SK-N-SH treated with all-trans-retinoic acid at 6 μM for 48 hours (cell line): ENCODE measurements around the gene CERS5.

ENCODE experiments used
- ATAC-seq: fragments of 200-7000 bp; cut with Tn5 transposase; 3 replicates; pipeline ENCODE4 v1.9.1; 2020; ENCODE audit warnings: mild to moderate bottlenecking, moderate library complexity
- ARNTL ChIP-seq: fragments of 450-650 bp; formaldehyde crosslinking; IDR thresholded peaks from 2 replicates; pipeline ENCODE4 v1.5.0; 2020; ENCODE audit warnings: low read depth, mild to moderate bottlenecking, moderate library complexity, borderline replicate concordance
- BACH2 ChIP-seq: fragments of 250-450 bp; sonication (Bioruptor Pico); IDR thresholded peaks from 2 replicates; pipeline ENCODE4 v1.9.0; 2021; ENCODE audit warnings: mild to moderate bottlenecking, borderline replicate concordance
- CREB5 ChIP-seq: fragments of 250-450 bp; sonication (Bioruptor Pico); IDR thresholded peaks from 2 replicates; pipeline ENCODE4 v1.5.1; 2020; ENCODE audit warnings: low read depth, mild to moderate bottlenecking, moderate library complexity
- CSDC2 ChIP-seq: fragments of 250-450 bp; sonication (Bioruptor Pico); IDR thresholded peaks from 2 replicates; pipeline ENCODE4 v1.5.0; 2020; ENCODE audit warnings: mild to moderate bottlenecking, moderate library complexity
- ESRRG ChIP-seq: fragments of 250-450 bp; sonication (Bioruptor Pico); IDR thresholded peaks from 2 replicates; pipeline ENCODE4 v1.6.1; 2021; ENCODE audit warnings: mild to moderate bottlenecking
- GLIS3 ChIP-seq: fragments of 250-450 bp; sonication (Bioruptor Pico); IDR thresholded peaks from 2 replicates; pipeline ENCODE4 v1.5.0; 2020; ENCODE audit warnings: mild to moderate bottlenecking, moderate library complexity
- OSR1 ChIP-seq: fragments of 250-450 bp; sonication (Bioruptor Pico); IDR thresholded peaks from 2 replicates; pipeline ENCODE4 v1.8.0; 2022; ENCODE audit warnings: moderate library complexity, mild to moderate bottlenecking, inconsistent platforms
- PPARA ChIP-seq: fragments of 250-450 bp; sonication (Bioruptor Pico); IDR thresholded peaks from 2 replicates; pipeline ENCODE4 v1.5.0; 2020; ENCODE audit warnings: mild to moderate bottlenecking, borderline replicate concordance
- RARB ChIP-seq: fragments of 250-450 bp; sonication (Bioruptor Pico); IDR thresholded peaks from 2 replicates; pipeline ENCODE4 v1.8.0; 2021; ENCODE audit warnings: mild to moderate bottlenecking, moderate library complexity
- SNAI2 ChIP-seq: fragments of 250-450 bp; sonication (Bioruptor Pico); IDR thresholded peaks from 2 replicates; pipeline ENCODE4 v1.5.0; 2020; ENCODE audit warnings: mild to moderate bottlenecking, moderate library complexity
- TCF4 ChIP-seq: fragments of 250-450 bp; sonication (Bioruptor Pico); IDR thresholded peaks from 2 replicates; pipeline ENCODE4 v1.8.0; 2021; ENCODE audit warnings: mild to moderate bottlenecking, moderate library complexity, borderline replicate concordance
- TOX ChIP-seq: fragments of 250-450 bp; sonication (Bioruptor Pico); IDR thresholded peaks from 2 replicates; pipeline ENCODE4 v1.8.0; 2021; ENCODE audit warnings: mild to moderate bottlenecking, moderate library complexity, borderline replicate concordance
- TSHZ2 ChIP-seq: fragments of 250-450 bp; sonication (Bioruptor Pico); IDR thresholded peaks from 2 replicates; pipeline ENCODE4 v1.5.0; 2020; ENCODE audit warnings: mild to moderate bottlenecking, moderate library complexity
- ZC3H10 ChIP-seq: fragments of 250-450 bp; sonication (Bioruptor Pico); IDR thresholded peaks from 2 replicates; pipeline ENCODE4 v1.5.1; 2021; ENCODE audit warnings: mild to moderate bottlenecking, moderate library complexity
- ZFP3 ChIP-seq: fragments of 250-450 bp; sonication (Bioruptor Pico); IDR thresholded peaks from 2 replicates; pipeline ENCODE4 v1.5.0; 2020; ENCODE audit warnings: mild to moderate bottlenecking, moderate library complexity
- ZFP30 ChIP-seq: fragments of 450-650 bp; formaldehyde crosslinking; IDR thresholded peaks from 2 replicates; pipeline ENCODE4 v1.5.0; 2022; ENCODE audit warnings: mild to moderate bottlenecking, moderate library complexity
- ZNF565 ChIP-seq: fragments of 450-650 bp; formaldehyde crosslinking; conservative IDR thresholded peaks from 2 replicates; pipeline ENCODE4 v1.5.0; 2020; ENCODE audit warnings: low read depth, mild to moderate bottlenecking, moderate library complexity
- ZNF70 ChIP-seq: fragments of 450-650 bp; formaldehyde crosslinking; IDR thresholded peaks from 2 replicates; pipeline ENCODE4 v1.5.0; 2020; ENCODE audit warnings: mild to moderate bottlenecking, moderate library complexity
- ZNF8 ChIP-seq: fragments of 450-650 bp; formaldehyde crosslinking; IDR thresholded peaks from 2 replicates; pipeline ENCODE4 v1.5.0; 2020; ENCODE audit warnings: mild to moderate bottlenecking, moderate library complexity
- TF ChIP-seq, protein P1 (sequence below): fragments of 250-450 bp; sonication (Bioruptor Pico); IDR thresholded peaks from 2 replicates; pipeline ENCODE4 v1.8.0; 2021; ENCODE audit warnings: low read depth, mild to moderate bottlenecking, moderate library complexity, borderline replicate concordance

The CERS5 gene

DNA sequence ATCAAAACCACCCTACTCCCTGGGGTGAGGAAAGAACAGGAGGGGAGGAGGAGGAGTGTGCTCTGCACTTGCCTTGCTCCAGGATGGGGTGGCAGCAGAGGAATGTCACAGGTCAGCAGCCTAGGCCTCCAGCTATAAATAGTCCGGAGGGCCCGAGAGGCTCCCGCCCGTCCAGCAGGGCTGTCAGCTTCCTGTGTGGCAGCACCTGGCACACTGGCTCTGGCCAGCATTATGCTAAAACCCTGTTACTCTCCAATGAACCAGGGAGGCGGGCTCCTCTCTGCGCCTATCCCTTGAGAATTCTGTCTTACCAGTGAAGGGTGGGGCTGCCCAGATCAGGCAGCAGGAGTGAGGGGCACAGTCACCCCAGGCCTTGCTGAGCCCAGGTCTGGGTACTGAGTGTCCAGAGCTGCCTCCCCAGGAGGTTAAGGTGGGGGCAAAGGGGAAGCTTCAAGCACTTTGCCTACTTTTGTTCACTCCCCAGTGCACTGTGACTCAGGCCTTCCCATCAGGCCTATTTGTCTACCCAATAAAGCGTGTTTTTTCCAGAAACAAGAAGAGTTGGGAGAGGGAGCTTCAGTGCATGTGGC is 56.3 kb downstream of the CERS5 start:
- ATAC-seq, result no peak
- no peak for TF ChIP-seq CREB5 (CRISPR knock-in tag)
- TF ChIP-seq ZNF70 (CRISPR knock-in tag), result no peak
- TF ChIP-seq ZNF8 (CRISPR knock-in tag), result no peak
- no peak for TF ChIP-seq BACH2 (CRISPR knock-in tag)
- TF ChIP-seq RARB, result no peak
- TF ChIP-seq ESRRG (CRISPR knock-in tag), result no peak
- TF ChIP-seq ZC3H10 (CRISPR knock-in tag), result no peak
- TF ChIP-seq TCF4 (CRISPR knock-in tag), result no peak
- no peak for TF ChIP-seq SNAI2
- no peak for TF ChIP-seq CSDC2 (CRISPR knock-in tag)
- no peak for TF ChIP-seq ARNTL (CRISPR knock-in tag)
- TF ChIP-seq ZFP30 (CRISPR knock-in tag), result no peak
- TF ChIP-seq, all 23 proteins: peak for 0

DNA sequence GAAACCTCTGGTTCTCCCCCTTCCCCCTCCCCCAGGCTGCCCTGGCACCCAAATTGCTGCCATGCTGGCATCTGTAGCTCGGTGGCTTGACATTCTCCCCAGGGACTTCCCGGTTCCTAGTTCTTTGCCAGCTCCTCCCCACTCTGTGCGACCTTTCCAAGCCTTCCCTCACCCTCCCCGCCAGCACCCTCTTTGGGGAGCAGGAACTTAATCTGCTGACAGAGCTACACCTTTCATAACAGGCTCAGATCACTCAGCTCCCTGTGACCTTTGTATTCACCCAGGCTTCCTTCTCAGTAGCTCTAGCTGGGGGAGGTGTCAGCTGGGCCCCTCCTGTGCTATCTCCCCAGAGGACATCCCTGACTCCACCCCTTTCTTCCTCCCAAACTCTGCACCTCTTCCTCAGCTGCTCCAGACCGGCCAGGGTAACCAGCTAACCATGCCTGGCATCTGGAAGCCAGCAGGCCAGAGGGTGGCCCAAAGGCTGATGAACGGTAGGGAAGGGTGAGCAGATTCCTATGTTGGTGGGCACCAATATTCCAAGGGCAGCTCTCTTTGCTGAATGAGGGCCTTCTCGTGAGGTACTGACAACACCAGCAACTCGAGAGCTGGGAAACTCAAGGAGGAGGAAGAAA is 56.9 kb downstream of the CERS5 start:
- no peak for ATAC-seq
- TF ChIP-seq TCF4 (CRISPR knock-in tag), result no peak
- TF ChIP-seq ZNF70 (CRISPR knock-in tag), result no peak
- TF ChIP-seq PPARA, result no peak
- no peak for TF ChIP-seq RARB
- TF ChIP-seq, protein P1, sequence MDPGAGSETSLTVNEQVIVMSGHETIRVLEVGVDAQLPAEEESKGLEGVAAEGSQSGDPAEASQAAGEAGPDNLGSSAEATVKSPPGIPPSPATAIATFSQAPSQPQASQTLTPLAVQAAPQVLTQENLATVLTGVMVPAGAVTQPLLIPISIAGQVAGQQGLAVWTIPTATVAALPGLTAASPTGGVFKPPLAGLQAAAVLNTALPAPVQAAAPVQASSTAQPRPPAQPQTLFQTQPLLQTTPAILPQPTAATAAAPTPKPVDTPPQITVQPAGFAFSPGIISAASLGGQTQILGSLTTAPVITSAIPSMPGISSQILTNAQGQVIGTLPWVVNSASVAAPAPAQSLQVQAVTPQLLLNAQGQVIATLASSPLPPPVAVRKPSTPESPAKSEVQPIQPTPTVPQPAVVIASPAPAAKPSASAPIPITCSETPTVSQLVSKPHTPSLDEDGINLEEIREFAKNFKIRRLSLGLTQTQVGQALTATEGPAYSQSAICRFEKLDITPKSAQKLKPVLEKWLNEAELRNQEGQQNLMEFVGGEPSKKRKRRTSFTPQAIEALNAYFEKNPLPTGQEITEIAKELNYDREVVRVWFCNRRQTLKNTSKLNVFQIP (CRISPR knock-in tag), result no peak
- no peak for TF ChIP-seq CSDC2 (CRISPR knock-in tag)
- no peak for TF ChIP-seq SNAI2
- TF ChIP-seq BACH2 (CRISPR knock-in tag), result no peak
- TF ChIP-seq ZNF8 (CRISPR knock-in tag), result no peak
- TF ChIP-seq ZC3H10 (CRISPR knock-in tag), result no peak
- TF ChIP-seq TOX, result no peak
- no peak for TF ChIP-seq TSHZ2 (CRISPR knock-in tag)
- no peak for TF ChIP-seq ESRRG (CRISPR knock-in tag)
- no peak for TF ChIP-seq ARNTL (CRISPR knock-in tag)
- no peak for TF ChIP-seq ZNF565

GRCh38 chr12:50109319-50109718 is 57.9 kb downstream of the CERS5 start:
- TF ChIP-seq BACH2 (CRISPR knock-in tag) (no peak), RARB (no peak), CREB5 (CRISPR knock-in tag) (no peak), SNAI2 (no peak), GLIS3 (no peak), ZC3H10 (CRISPR knock-in tag) (no peak), TOX (no peak), ZNF8 (CRISPR knock-in tag) (no peak)
- no peak for ATAC-seq

DNA sequence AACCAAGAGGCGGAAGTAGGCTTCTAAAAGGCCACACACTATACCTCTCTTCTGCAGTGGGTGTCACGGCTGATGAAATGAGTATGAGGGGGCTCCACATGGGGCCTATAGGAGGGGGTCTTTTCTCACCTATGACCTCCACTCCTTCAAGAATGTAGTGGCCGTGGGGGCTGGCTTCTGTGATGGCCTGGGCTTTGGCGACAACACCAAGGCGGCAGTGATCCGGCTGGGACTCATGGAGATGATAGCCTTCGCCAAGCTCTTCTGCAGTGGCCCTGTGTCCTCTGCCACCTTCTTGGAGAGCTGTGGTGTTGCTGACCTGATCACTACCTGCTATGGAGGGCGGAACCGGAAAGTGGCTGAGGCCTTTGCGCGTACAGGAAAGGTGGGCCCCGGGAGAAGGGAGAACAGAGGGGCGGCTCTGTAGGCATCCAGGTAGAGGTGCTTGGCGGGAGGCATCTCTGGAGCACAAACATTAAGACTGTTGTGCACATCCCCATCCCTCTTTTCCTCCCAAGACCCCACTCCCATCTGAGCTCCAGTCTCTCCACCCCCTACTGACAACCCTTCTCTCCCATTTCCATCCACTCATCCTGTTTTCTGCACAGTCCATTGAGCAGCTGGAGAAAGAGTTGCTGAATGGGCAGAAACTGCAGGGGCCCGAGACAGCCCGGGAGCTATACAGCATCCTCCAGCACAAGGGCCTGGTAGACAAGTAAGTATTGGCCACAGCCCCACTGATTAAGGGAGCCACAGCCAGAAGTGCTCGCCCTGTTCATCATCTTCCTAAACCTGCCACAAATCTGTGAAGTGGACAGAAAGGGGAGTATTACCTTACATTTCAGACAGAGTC is 59.5 kb downstream of the CERS5 start:
- TF ChIP-seq ZNF565 (no peak), BACH2 (CRISPR knock-in tag) (no peak), SNAI2 (no peak), OSR1 (CRISPR knock-in tag) (no peak), TOX (no peak), RARB (no peak), CREB5 (CRISPR knock-in tag) (no peak), ARNTL (CRISPR knock-in tag) (no peak), TCF4 (CRISPR knock-in tag) (no peak), ZFP3 (CRISPR knock-in tag) (no peak)
- ATAC-seq, result no peak
